Stimulated activated CD4-positive, alpha-beta T cell treated with anti-CD3 and anti-CD28 coated beads, Interleukin-15, amount 100 ng/mL, for 1 hour (primary cell): Measurements from ENCODE around the gene SHMT1.

ENCODE experiments used
- DNase-seq, 2 donors: peaks; one replicate each; pipeline ENCODE4 v3.0.0-alpha.2; 2020; ENCODE audit warnings: low read depth in 1 of 2, low spot score in 1 of 2

Gene SHMT1

DNA sequence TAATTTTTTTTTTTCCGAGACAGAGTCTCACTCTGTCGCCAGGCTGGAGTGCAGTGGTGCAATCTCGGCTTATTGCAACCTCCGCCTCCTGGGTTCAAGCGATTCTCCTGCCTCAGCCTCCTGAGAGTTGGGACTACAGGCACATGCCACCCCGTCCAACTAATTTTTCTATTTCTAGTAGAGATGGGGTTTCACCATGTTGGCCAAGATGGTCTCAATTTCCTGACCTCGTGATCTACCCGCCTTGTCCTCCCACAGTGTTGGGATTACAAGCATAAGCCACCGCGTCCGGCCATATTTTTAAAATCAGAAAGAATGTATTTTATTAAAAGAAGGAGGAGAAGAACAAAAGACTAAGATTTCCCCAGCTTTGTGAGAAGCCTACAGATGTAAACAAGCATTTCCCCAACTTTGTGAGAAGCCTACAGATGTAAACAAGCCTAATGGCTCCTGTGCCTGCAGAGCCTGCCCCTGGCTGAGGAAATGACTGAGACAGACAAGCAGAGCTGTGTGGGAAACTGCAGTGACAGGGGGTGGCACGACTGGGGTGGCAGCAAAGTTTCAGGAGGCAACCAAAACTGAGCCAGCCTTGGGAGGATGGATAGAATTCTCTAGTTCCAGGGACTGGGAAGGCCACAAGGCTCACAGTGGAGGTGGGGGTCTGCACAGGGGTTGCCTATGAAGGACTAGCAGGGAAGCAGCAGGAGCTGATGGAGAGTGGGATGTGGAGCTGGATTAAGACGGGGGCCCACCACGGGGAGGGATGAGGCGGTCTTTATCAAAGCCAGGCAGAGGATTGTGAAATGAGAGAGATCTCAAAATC lies 71.4 kb downstream of the SHMT1 start:
- DNase-seq: no peak

DNA sequence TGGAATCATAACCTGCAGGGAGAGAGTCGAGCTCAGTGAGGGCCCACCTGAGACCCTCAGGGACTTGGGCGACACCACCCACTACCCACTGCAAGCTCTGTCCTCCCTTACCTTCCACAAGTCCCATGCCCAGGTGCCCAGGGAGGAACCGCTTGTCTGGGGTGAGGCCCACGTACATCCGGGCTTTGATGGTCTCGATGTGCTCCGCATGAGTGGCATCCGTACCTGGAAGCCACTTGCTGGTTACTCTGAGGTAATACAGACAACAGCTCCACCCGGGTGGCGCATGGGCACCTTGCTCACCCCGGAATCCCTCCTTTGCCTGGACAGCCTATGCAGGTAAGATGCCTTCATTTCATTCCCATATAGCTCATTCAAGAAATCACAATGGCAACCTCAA lies 78.1 kb downstream of the SHMT1 start:
- DNase-seq: no peak

DNA sequence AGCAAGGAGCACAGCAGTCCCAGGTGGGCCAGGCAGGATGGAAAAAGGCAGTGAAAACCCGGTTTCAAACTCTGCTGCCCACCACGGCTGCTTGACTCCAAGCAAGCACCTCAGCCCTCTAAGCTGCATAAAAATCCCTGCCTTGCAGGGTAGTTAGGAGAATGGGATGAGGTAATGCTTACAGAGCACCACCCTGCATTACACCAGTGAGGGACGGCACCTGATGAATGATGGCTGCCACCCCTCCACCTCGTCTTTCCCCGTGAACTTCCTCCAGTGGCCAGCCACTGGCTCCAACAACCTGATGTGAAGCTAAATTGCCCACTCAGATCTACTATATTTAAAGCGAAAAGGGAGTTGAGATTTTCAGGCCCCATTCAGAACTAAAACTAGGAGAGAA lies 81.6 kb downstream of the SHMT1 start:
- no peak for DNase-seq

DNA sequence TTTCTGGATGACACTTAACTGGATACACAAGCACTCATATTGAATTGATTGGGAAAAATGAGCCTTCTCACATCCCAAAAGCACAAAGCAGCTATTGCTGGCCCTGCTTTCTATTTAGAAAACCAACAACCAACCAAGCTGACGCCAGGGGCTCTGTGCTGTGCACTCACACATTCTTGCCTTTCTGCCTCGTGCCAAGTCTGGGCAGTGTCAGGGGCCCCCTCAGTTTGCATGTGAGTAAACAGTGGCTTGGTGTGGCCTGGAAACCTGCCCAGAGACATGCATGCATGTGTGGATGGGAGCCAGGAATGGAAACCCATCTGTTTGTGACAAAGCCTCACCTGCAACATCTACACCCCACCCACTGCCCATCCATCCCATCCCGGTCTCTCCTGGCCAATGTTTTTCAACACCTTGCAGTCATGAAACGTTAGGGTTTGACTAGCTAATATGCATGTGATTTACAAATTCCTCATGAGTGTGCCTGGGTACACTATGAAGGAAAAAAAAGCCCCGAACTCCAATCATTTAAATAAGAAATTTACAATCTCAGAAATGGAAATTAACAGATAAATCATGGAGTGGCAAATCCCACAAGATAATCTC lies 82.5 kb downstream of the SHMT1 start:
- no peak for DNase-seq

DNA sequence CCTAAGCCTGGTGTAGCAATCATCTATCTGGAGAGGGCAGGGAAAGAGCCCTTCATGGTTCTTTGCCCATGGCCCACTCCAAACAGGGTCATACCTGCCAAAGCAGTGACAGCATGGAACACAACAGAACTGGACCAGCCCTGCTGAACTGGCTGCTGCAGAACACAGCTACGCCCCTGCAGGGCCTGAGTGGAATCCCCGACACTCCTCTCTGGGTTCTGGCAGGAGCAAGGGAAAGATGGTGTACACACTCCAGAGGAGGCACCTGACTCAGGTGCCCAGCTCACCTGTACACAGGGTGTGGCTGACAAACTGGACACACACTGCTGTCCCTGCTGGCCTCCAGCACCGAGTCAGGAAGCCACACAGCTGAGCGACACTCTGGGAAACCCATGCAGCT lies 83.1 kb downstream of the SHMT1 start:
- no peak for DNase-seq

DNA sequence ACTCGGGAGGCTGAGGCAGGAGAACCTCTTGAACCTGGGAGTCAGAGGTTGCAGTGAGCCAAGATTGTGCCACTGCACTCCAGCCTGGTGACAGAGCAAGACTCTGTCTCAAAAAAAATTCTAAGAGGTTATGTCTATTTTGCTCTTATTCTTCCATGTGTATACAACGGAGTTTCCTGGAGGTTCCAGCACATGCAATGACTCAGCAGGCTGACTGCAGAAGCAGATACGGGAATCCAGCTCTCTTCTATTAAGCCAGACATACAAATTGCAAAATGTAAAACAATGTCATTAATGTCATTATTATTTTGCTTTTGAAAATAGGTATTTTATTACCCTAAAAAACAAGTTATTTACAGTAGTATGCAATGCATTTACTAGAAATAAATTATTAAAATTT lies 84.5 kb downstream of the SHMT1 start:
- DNase-seq: no peak
